Activated CD8-positive, alpha-beta T cell treated with anti-CD3 and anti-CD28 coated beads for 36 hours (primary cell): ENCODE data around the gene IL2RA. TPM values are rescaled to one million over a fixed set of nuclear protein-coding genes. Genes with fewer than 3 reads are reported as not detected.

Source experiments
- ATAC-seq: fragments of 200-7000 bp; cut with Tn5 transposase; one replicate; pipeline ENCODE4 v1.10.0; 2021; ENCODE audit warnings: mild to moderate bottlenecking, moderate library complexity
- CTCF ChIA-PET: fragments of 350-600 bp; sonication (Branson Sonifier 250); formaldehyde crosslinking; loops from one replicate; lab custom pipeline; 2021; ENCODE audit warnings: antibody characterized with exemption; lab: Charles Lee
- POLR2A ChIA-PET: fragments of 350-600 bp; sonication (Branson Sonifier 250); formaldehyde crosslinking; loops from one replicate; lab custom pipeline; 2021; ENCODE audit warnings: antibody characterized with exemption; lab: Charles Lee
- DNase-seq: peaks from one replicate; pipeline ENCODE4 v3.0.0-alpha.2; 2020
- H3K27ac Mint-ChIP-seq: one replicate; pipeline ENCODE4 v1.8.0; 2021; ENCODE audit warnings: mild to moderate bottlenecking, mixed read lengths
- H3K27me3 Mint-ChIP-seq: one replicate; pipeline ENCODE4 v1.8.0; 2021; ENCODE audit warnings: mixed read lengths
- H3K36me3 Mint-ChIP-seq: one replicate; pipeline ENCODE4 v1.8.0; 2021; ENCODE audit warnings: low read depth, mixed read lengths
- H3K4me1 Mint-ChIP-seq: one replicate; pipeline ENCODE4 v1.8.0; 2021; ENCODE audit warnings: low read depth, mixed read lengths
- H3K4me3 Mint-ChIP-seq: one replicate; pipeline ENCODE4 v1.8.0; 2021; ENCODE audit warnings: mild to moderate bottlenecking, moderate library complexity, mixed read lengths
- H3K9me3 Mint-ChIP-seq: one replicate; pipeline ENCODE4 v1.8.0; 2021; ENCODE audit warnings: mixed read lengths
- intact Hi-C: fragments of 100-400 bp; cut with micrococcal nuclease; formaldehyde crosslinking; loops from one replicate; pipeline ENCODE4 v1.10.0; 2022
- total RNA-seq, 2 experiments: library from RNA; stranded (reverse); gene quantifications; one replicate each; pipeline ENCODE4 v1.2.3, GENCODE V29; 2021
- TF ChIP-seq, protein P1 (sequence below): fragments of 200-600 bp; IDR thresholded peaks from one replicate; pipeline ENCODE4 v1.8.0; 2022; ENCODE audit warnings: antibody characterized with exemption, mild to moderate bottlenecking

Gene IL2RA
- total RNA-seq, 2 experiments from 2014 or later: 868 to 874 TPM

GRCh38 chr10:6092731-6093130 lies 30.6 kb upstream of the IL2RA start:
- DNase-seq: no peak
- Mint-ChIP-seq H3K4me3 (peak overlapping the region; percentile 84), H3K27me3 (no peaks in the 10 kb centered on the region), H3K4me1 (peaks cover 63% of the 10 kb centered on the region), H3K36me3 (peaks cover 65% of the 10 kb centered on the region), H3K27ac (no peak overlapping the region), H3K9me3 (no peaks in the 10 kb centered on the region)
- no peak for ATAC-seq
- ChIA-PET POLR2A (interaction anchor here (0.8 to 4.9 kb wide), 4 partner anchors 14 to 53 kb away, joined by 3 to 39 read pairs (median 20); partner anchors contain the start of gene IL2RA), CTCF (interaction anchor here (0.9 to 3.4 kb wide), 6 partner anchors 13 to 110 kb away, joined by 3 to 8 read pairs (median 4); partner anchors contain the start of gene PFKFB3)
- TF ChIP-seq, protein P1, sequence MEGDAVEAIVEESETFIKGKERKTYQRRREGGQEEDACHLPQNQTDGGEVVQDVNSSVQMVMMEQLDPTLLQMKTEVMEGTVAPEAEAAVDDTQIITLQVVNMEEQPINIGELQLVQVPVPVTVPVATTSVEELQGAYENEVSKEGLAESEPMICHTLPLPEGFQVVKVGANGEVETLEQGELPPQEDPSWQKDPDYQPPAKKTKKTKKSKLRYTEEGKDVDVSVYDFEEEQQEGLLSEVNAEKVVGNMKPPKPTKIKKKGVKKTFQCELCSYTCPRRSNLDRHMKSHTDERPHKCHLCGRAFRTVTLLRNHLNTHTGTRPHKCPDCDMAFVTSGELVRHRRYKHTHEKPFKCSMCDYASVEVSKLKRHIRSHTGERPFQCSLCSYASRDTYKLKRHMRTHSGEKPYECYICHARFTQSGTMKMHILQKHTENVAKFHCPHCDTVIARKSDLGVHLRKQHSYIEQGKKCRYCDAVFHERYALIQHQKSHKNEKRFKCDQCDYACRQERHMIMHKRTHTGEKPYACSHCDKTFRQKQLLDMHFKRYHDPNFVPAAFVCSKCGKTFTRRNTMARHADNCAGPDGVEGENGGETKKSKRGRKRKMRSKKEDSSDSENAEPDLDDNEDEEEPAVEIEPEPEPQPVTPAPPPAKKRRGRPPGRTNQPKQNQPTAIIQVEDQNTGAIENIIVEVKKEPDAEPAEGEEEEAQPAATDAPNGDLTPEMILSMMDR: no peak
- intact Hi-C loops: no loop called here

GRCh38 chr10:6091630-6092029 lies 29.5 kb upstream of the IL2RA start:
- peak overlapping the region; percentile 84 for H3K4me3 Mint-ChIP-seq
- peak overlapping the region; percentile 72 for H3K27ac Mint-ChIP-seq
- DNase-seq (peak; percentile 64), ATAC-seq (peak; percentile 28)
- CTCF ChIA-PET: interaction anchor here (0.7 to 3.4 kb wide), 11 partner anchors 15 to 310 kb away, joined by 3 to 11 read pairs (median 3); no protein-coding TSS in a partner anchor
- POLR2A ChIA-PET: interaction anchor here (0.7 to 4.9 kb wide), 15 partner anchors 15 to 72 kb away, joined by 3 to 39 read pairs (median 4); partner anchors contain the start of gene IL2RA
- H3K27me3 Mint-ChIP-seq: no peaks in the 10 kb centered on the region
- H3K9me3 Mint-ChIP-seq: no peaks in the 10 kb centered on the region
- TF ChIP-seq, protein P1: no peak
- peaks cover 68% of the 10 kb centered on the region for H3K4me1 Mint-ChIP-seq
- peaks cover 56% of the 10 kb centered on the region for H3K36me3 Mint-ChIP-seq
- intact Hi-C loops: no loop called here

- peak; percentile 48 for DNase-seq
Measured at GRCh38 chr10:6089334-6090219, 27.4 kb upstream of the IL2RA start.

DNA sequence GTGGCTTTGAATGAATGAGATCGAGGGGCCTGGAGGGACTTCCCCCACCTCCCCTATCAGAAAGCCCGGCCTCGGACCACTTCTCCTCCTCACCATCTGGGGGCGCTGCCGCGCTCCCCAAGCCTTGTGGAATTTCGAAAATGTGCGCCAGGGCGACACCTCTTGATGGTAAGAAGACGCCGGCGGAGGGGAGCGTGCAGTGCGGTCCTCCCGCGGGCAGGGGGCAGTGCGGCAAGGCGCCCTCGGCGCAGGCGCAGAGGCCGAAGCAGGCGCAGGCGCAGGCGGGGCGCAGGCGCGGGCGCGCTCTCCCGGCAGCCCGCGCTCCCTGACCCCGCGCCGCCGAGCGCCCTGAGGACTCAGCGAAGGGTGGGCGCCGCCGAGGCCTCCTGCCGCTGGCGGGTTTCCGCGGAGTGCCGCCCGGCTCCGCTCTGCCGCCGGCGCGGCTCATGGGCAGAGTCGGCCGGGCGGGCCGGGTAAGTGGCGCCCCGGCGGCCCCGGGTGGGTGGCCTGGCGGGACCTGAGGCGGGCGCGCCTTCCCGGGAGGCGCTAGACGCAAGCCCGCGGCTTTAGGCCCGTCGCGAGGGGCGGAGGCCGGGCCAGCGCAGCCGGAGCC lies 26.7 kb upstream of the IL2RA start, which contains the start of gene RBM17:
Gene RBM17 (plus strand): TSS at position 314 of the 613 bp plus-strand sequence. CDS start 8,032 bp downstream, outside the sequence.
- Mint-ChIP-seq H3K4me3 (peak within 1 kb of the TSS; percentile 84), H3K4me1 (peaks cover 61% of the 10 kb centered on the region), H3K36me3 (peaks cover 33% of the 10 kb centered on the region), H3K27me3 (no peaks in the 10 kb centered on the region), H3K27ac (peak within 1 kb of the TSS; percentile 81), H3K9me3 (no peaks in the 10 kb centered on the region)
- DNase-seq (peak; percentile 98), ATAC-seq (peak; percentile 79)
- ChIA-PET CTCF (interaction anchor here (1.0 to 3.4 kb wide), 8 partner anchors 11 to 114 kb away, joined by 3 to 118 read pairs (median 6); partner anchors contain the start of genes IL2RA and PFKFB3), POLR2A (interaction anchor here (0.9 to 29.2 kb wide), 11 partner anchors 10 to 111 kb away, joined by 3 to 846 read pairs (median 12); partner anchors contain the start of gene IL2RA)
- intact Hi-C loops: loop anchor here (5.0 to 10.0 kb wide), 2 partner anchors 37 to 274 kb away; partner anchors contain the start of gene GDI2
- TF ChIP-seq, protein P1: peak; percentile 100

More at GRCh38 chr10:6089334-6090219, 27.4 kb upstream of the IL2RA start:
- Mint-ChIP-seq H3K27ac (peak overlapping the region; percentile 81), H3K36me3 (peaks cover 40% of the 10 kb centered on the region), H3K9me3 (no peaks in the 10 kb centered on the region), H3K27me3 (no peaks in the 10 kb centered on the region), H3K4me3 (peak overlapping the region; percentile 84), H3K4me1 (peaks cover 62% of the 10 kb centered on the region)
- intact Hi-C loops: loop anchor here (5.0 to 10.0 kb wide), 2 partner anchors 37 to 275 kb away; partner anchors contain the start of gene GDI2
- ChIA-PET CTCF (interaction anchor here (0.7 to 3.4 kb wide), 15 partner anchors 12 to 312 kb away, joined by 3 to 11 read pairs (median 4); partner anchors contain the start of genes IL2RA and PFKFB3), POLR2A (interaction anchor here (0.6 to 4.9 kb wide), 17 partner anchors 11 to 499 kb away, joined by 3 to 39 read pairs (median 5); partner anchors contain the start of genes IL2RA and PFKFB3)
- ATAC-seq: no peak
- TF ChIP-seq, protein P1: no peak
